Activated CD4-positive, CD25-positive, alpha-beta regulatory T cell treated with anti-CD3 and anti-CD28 coated beads, Interleukin-2, amount 50 U/mL, for 16 hours (primary cell): ENCODE measurements around the gene ZNF524.

Source experiments
- DNase-seq: peaks from one replicate; pipeline ENCODE4 v3.0.0-alpha.2; 2020; ENCODE audit warnings: low read depth, low spot score

ZNF524 gene

GRCh38 chr19:55619286-55619685 is 19.2 kb downstream of the ZNF524 start:
- DNase-seq = no peak

- DNase-seq = no peak
Measured at GRCh38 chr19:55620410-55621204, 20.5 kb downstream of the ZNF524 start.

GRCh38 chr19:55621205-55621672 is 21.2 kb downstream of the ZNF524 start:
- no peak for DNase-seq

- DNase-seq = no peak
Measured at GRCh38 chr19:55621673-55622231, 21.7 kb downstream of the ZNF524 start.

- no peak for DNase-seq
Measured at GRCh38 chr19:55622242-55622969, 22.3 kb downstream of the ZNF524 start.

GRCh38 chr19:55623130-55623529 is 23.0 kb downstream of the ZNF524 start:
- DNase-seq = no peak

GRCh38 chr19:55623561-55623960 is 23.5 kb downstream of the ZNF524 start:
- no peak for DNase-seq

- DNase-seq = peak; percentile 83
Measured at GRCh38 chr19:55624109-55625003, 24.3 kb downstream of the ZNF524 start, which contains the start of gene ZNF784. TSS of gene ZNF784 (minus strand) at chr19:55624566. CDS start at chr19:55624561, 5 bp downstream.

GRCh38 chr19:55625004-55625326 is 24.9 kb downstream of the ZNF524 start:
- DNase-seq = no peak

- no peak for DNase-seq
Measured at GRCh38 chr19:55626350-55626749, 26.3 kb downstream of the ZNF524 start.

- peak; percentile 84 for DNase-seq
Measured at GRCh38 chr19:55632463-55632834, 32.4 kb downstream of the ZNF524 start.

- DNase-seq = no peak
Measured at GRCh38 chr19:55633861-55634260, 33.8 kb downstream of the ZNF524 start.

GRCh38 chr19:55635334-55635717 is 35.2 kb downstream of the ZNF524 start:
- no peak for DNase-seq

GRCh38 chr19:55635856-55636440 is 35.9 kb downstream of the ZNF524 start:
- DNase-seq = no peak

GRCh38 chr19:55636723-55637122 is 36.6 kb downstream of the ZNF524 start:
- no peak for DNase-seq

- DNase-seq = no peak
Measured at GRCh38 chr19:55637534-55637933, 37.4 kb downstream of the ZNF524 start.

- DNase-seq = no peak
Measured at GRCh38 chr19:55638864-55639359, 38.8 kb downstream of the ZNF524 start.

- no peak for DNase-seq
Measured at GRCh38 chr19:55640043-55640576, 40.0 kb downstream of the ZNF524 start.

- no peak for DNase-seq
Measured at GRCh38 chr19:55640577-55641425, 40.7 kb downstream of the ZNF524 start, which contains the start of gene ZNF580. TSS of gene ZNF580 (plus strand) at chr19:55641002. CDS start at chr19:55642509, 1,507 bp downstream.
